NK-92 (cell line): ENCODE data around the gene C1orf116.
"Not testable (repeated sequence)": the region's sequence is repeated elsewhere in the genome, so short reads cannot be mapped to it uniquely, and the experiment has no call there.

Experiments used
- DNase-seq: peaks from one replicate; lab custom pipeline; 2025; ENCODE audit not compliant: unreplicated experiment; lab: John Stamatoyannopoulos, UW

Gene C1orf116

GRCh38 chr1:207059881-207060280 is 27.3 kb upstream of the C1orf116 start:
- DNase-seq, result no peak

GRCh38 chr1:207058878-207059867 is 26.6 kb upstream of the C1orf116 start:
- no peak for DNase-seq

GRCh38 chr1:207058252-207058651 is 25.7 kb upstream of the C1orf116 start:
- DNase-seq, result no peak

- DNase-seq, result no peak
Observed at GRCh38 chr1:207056673-207057072, 24.1 kb upstream of the C1orf116 start.

GRCh38 chr1:207055386-207056001 is 22.9 kb upstream of the C1orf116 start:
- DNase-seq, result no peak

- no peak for DNase-seq
Observed at GRCh38 chr1:207054491-207054890, 21.9 kb upstream of the C1orf116 start.

- peak; percentile 54 for DNase-seq
Observed at GRCh38 chr1:207052911-207053769, 20.6 kb upstream of the C1orf116 start, which contains the start of gene PFKFB2. Gene PFKFB2 (plus strand): TSS chr1:207053275. CDS start chr1:207054718, 1,443 bp downstream.

- DNase-seq, result no peak
Observed at GRCh38 chr1:207051191-207051943, 18.8 kb upstream of the C1orf116 start, which contains the start of gene YOD1. Gene YOD1 (minus strand): TSS chr1:207051208. CDS start chr1:207051030, 178 bp downstream.

GRCh38 chr1:207050480-207051190 is 18.1 kb upstream of the C1orf116 start:
- peak; percentile 38 for DNase-seq

GRCh38 chr1:207049974-207050391 is 17.4 kb upstream of the C1orf116 start:
- DNase-seq, result no peak

- DNase-seq, result no peak
Observed at GRCh38 chr1:207049514-207049913, 17.0 kb upstream of the C1orf116 start.

- no peak for DNase-seq
Observed at GRCh38 chr1:207049054-207049453, 16.5 kb upstream of the C1orf116 start.

GRCh38 chr1:207048041-207048440 is 15.5 kb upstream of the C1orf116 start:
- no peak for DNase-seq

- DNase-seq, result no peak
Observed at GRCh38 chr1:207047505-207047904, 14.9 kb upstream of the C1orf116 start.

GRCh38 chr1:207045453-207045852 is 12.9 kb upstream of the C1orf116 start:
- DNase-seq, result no peak

- not testable (repeated sequence) for DNase-seq
Observed at GRCh38 chr1:207041397-207041796, 8.8 kb upstream of the C1orf116 start.

GRCh38 chr1:207040181-207040533 is 7.6 kb upstream of the C1orf116 start:
- DNase-seq, result no peak

- DNase-seq, result no peak
Observed at GRCh38 chr1:207039380-207040180, 7.0 kb upstream of the C1orf116 start.

- DNase-seq, result no peak
Observed at GRCh38 chr1:207036865-207037264, 4.3 kb upstream of the C1orf116 start.
